GM19193 (cell line): ENCODE data around the gene CCL25.

Source experiments
- POLR2A ChIP-seq: IDR thresholded peaks from 4 replicates; pipeline ENCODE4 v1.6.1; 2011; ENCODE audit not compliant: insufficient read depth, insufficient read length; ENCODE audit errors: extremely low read depth

CCL25 gene

DNA sequence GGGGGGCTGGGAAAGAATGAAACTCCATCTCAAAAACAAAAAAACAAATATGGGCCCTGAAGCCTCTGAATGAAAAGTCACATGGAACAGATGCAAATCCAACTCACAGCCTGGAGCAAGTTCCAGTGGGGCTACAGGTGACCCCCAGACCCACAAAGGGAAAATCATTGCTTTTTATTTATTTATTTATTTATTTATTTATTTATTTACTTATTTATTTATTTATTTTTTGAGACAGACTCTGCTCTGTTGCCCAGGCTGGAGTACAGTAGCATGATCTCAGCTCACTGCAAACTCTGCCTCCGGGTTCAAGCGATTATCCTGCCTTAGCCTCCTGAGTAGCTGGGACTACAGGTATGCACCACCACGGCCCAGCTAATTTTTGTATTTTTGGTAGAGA is 13.3 kb upstream of the CCL25 start:
- TF ChIP-seq POLR2A, result no peak

DNA sequence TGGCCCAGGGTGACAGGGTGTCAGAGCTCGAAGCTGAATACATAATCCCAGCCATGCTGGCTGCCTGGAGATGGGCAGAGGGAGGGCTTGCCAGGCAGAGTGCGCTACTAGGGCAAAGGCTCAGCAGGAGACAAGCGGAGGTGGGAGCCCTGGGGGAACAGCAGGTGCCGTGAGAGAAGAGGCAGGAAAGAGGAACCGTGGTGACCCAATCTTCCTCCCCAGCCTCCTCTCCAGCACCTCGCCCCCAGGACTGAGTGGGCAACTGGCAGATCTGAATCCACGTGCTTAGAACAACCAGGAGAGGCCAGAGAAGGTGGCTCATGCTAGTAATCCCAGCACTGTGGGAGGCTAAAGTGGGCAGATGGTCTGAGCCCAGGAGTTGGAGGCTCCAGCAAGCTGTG is 11.0 kb upstream of the CCL25 start:
- no peak for TF ChIP-seq POLR2A

DNA sequence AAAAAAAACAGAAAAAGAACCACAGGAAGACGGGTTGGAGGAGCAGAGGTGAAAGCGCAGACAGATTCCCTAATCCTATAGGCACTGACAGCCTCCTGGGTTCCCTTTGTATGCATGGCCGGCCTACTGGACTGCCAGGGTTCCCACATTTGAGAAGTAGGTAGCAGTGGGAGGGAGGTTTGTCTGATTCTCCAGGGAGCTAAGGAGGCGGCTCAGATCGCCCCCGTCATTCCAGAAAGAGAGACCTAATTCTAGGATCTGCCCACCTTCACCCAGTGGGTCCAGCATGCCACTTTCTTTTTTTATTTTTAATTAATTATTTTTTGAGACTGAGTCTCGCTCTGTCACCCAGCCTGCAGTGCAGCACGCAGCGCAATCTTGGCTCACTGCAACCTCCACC is 9.7 kb upstream of the CCL25 start:
- no peak for TF ChIP-seq POLR2A

DNA sequence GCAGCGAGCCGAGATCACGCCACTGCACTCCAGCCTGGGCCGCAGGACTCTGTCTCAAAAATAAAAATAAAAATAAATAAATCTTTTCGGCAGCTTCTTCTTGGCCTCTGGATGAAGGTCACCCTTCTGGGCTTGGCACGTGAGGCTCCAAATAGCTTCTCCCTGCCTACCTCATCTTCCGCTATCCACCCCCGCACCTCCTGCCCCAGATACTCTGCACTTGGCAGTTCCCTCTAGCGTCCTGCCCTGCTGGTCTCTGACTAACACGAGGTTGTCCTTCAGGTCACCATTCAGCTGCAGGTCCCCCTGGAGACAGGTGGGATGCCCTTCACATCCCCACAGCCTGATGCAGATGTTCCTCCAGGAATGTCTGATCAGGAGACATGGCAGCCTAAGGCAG is 8.5 kb upstream of the CCL25 start:
- TF ChIP-seq POLR2A, result no peak

DNA sequence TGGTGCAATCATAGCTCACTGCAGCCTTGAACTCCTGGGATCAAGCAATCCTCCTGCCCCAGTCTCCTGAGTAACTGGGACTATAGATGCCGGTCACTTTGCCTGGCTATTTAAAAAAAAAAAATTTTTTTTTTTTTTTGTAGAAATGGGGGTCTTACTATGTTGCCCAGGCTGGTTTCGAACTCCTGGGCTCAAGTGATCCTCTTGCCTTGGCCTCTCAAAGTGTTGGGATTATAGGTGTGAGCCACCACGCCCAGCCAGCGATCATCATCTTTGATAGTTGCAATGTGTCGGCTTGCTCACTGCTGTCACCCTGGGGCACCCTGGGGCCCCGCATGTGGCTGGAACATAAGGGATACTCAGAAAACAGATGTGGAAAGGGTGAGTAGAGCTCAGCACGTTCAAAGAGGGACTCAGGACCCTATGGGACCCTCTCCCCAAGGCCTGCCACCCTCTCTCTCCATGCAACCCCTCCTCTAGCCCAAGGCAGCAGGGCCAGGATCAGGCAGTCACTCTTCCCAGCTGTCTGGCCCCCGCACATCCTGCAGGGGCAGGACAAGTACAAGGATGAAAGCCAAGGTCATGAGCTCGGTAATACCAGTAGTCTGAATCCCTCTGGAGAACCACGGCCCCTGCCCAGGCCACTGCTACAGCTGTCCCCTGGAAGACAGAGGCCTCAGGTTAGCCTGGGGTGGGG is 6.5 kb upstream of the CCL25 start:
- TF ChIP-seq POLR2A, result no peak

DNA sequence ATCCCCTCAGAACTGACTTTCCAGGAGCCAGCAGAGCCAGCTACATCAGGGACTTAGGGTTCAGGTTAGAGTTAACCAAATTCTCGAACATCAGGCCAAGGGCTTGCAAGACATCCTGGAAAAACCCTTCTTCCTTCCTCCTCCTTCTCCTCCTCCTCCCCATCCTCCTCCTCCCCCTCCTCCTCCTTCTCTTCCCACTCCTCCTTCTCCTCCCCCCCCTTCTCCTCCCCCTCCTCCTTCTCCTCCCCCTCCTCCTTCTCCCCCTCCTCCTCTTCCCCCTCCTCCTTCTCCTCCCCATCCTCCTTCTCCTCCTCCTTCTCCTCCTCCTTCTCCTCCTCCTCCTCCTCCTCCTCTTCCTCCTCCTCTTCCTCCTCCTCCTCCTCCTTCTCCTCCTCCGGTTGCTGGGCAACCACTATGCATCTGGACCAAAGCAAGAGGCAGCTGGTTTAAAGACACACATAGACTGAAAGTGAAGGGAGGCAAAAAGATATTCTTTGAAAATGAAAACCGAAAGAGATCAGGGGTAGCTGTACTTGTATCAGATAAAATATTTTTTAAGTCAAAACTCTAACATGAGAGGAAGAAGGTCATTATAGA is 5.9 kb upstream of the CCL25 start:
- TF ChIP-seq POLR2A, result no peak

DNA sequence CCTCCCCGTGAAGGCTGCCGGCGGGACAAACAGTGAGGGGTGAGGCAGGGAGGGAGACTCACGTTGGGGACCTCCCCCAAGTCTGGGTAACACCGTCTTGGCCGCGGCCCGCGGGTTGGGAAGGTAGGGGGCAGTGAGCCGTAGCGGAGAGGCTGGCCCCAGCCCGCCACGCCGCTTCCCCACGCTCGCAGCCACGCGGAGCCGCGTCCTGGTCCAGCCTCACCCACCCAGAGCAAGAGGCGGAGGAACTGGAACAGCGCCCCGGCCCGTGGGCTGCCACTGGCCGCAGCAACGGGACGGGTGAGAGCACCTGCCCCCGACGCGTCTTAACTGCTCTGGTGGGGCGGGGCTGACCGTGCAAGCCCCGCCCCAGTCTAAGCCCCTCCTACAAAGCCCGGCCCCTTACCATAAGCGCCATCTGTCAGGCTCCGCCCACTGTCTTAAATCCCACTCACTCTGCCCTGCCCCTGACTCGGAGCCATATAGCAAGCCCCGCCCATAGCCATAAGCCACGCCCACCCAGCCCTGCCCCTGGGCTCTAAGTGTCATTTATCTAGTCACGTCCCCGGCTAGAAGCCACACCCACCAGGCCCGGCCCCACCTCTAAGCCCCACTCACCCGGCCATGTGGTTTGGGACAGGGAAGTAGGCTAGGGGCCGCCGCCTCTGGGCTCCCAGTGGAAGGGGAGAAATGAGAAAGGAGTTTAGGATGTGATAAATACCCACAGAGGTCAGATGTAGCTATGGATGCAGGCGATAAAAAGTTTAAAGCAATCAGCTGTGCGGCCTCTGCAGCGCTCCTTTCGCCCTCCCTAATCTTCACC is 2.1 kb upstream of the CCL25 start:
- peak; percentile 62 for TF ChIP-seq POLR2A

DNA sequence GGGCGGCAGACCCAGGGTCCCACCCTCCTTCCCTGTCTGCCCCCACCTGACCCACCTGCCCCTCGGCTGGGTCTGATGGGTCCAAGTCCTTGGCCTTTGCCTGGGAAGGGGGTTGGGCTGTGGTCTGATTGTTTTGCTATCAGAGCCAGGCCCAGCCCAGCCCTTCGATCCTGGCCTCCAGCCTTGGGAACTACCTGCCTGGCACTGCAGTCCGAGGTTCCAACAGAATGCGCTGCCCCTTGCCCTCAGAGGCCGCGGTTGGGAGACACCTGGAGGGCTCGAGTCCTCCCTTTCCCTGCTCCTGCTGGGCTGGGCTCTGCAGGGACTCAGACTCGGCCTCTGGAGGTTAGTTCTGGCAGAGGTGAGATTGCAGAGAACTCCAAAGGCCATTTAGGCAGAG is 1.6 kb downstream of the CCL25 start:
- no peak for TF ChIP-seq POLR2A

DNA sequence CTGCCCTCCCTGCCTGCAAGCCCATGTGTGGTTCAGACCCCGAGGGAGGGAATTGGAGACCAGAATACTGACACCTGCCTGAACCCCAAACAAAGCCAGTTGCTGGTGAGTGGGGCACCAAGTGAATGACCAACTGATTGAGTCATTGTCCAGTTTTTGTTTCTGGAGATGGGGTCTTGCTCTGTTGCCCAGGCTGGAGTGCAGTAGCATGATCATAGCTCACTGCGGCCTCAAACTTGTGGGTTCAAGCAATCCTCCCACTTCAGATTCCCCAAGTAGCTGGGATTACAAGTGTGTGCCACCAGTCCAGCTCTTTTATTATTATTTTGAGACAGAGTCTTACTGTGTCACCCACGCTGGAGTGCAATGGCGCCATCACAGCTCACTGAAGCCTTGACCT is 4.0 kb downstream of the CCL25 start:
- no peak for TF ChIP-seq POLR2A

DNA sequence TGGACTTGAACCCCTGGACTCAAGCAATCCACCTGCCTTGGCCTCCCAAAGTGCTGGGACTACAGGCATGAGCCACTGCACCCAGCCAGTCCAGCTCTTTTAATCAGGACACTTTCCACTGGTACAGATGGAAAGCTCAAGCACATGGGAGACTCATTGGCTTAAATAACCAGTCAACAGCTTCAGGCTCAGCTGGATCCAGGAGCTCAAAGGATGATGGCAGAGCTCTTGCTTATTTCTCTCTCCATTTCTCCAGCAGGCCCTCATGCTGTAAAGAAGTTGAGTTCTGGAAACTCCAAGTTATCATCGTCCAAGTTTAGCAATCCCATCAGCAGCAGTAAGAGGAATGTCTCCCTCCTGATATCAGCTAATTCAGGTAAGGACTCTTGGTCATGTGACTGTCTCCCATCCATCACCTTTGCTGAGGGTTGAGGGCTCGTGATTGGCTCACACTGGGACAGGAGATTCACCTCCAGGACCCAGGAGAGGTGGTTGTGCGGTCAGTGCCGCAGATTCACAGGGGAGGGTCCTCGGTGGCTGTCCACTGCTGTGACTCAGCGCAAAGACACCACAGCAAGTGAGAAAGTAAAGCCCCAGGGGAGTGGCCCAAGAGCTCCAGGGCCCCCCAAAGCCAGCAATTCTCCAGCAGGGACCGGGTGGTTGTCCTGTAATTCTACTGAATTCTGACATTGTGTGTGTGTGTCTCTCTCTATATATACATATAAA is 5.1 kb downstream of the CCL25 start:
- TF ChIP-seq POLR2A, result no peak

DNA sequence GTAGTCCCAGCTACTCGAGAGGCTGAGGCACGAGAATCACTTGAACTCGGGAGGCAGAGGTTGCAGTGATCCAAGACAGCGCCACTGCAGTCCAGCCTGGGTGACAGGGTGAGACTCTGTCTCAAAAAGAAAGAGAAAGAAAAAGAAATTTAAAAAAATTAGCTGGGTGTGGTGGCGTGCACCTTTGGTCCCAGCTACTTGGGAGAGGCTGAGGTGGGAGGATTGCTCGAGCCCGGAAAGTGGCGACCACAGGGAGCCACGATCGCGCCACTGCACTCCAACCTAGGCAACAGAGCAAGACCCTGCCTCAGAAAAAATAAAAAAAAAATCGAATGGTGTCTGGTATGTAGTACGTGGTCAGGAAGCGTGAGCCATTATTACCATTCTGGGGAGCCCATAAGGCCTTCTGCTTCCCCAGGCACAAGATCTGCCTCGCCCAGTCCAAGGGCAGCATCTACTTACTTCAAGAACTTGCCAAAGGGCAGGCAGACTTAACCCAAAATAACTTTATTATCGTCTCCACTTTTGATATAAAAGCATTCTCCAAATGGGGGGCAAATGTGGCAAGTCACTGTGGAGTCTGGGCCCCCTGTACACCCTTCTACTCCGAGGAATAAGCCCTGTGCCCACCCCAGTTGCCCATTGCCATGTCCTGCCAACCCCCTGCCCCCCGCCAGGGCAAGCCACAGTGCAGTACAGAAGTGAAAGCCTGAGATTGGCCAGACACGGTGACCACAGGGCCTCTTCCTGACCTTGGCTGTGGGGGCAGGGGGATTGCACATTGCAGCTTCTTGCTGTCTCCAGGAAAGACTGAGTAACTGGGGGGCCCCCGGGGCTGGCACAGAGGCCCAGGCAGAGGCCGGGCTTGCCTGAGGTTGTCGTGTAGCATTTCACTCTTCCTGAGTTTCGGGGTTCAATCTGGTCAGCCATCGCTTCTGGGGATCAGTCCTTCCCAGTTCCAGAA is 12.6 kb downstream of the CCL25 start:
- TF ChIP-seq POLR2A, result no peak

DNA sequence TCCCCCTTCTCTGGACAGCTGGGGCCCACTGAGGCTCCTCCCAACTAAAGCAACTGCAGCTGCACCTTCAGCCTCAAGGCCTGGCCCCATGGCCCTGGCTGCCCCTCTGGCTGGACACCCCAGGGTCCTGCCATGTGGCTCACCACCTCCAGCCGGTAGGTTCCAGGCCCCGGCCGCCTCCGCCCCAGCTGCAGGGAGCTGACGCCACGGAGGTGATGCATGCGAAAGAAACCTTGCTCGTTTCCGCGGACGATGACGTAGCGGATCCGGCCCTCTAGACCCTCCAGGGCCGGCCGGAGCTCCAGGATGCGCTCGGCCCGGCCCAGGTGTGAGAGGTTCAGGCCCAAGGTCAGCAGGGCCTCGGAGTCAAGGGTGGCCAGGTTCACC is 13.3 kb downstream of the CCL25 start:
- TF ChIP-seq POLR2A, result no peak

DNA sequence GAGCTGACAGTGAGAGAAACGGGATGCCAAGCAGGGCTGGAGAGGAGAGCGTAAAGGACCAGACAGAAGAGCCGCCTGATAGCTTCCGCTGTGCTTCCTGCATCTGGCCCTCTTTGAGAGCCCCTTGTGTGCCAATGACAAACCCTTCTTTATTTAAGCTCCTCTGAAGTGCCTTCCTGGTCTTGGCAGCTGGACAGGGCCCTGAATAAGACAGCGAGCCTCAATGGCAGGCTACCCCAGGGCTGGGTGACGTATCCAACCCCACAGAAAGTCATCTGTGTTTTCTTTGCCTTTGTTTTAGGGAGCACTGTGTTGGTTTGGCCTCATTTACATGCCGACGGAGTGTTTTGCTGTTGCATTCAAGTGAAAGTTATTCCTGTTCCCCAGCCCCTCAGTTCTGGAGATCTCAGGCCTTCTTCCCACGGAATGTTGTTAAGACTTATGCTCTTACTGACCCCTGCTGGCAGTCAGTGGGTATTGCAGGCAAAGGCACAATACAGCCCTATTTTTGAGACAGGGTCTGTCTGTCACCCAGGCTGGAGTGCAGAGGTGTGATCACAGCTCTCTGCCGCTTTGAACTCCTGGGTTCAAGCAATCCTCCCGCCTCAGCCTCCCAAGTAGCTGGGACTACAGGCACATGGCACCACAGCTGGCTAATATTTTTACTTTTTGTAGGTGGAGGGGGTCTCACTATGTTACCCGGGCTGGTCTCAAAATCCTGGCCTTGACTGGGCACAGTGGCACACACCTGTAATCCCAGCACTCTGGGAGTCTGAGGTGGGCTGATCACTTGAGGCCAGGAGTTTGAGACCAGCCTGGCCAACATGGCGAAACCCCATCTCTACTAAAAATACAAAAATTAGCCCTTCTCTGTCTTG is 16.8 kb downstream of the CCL25 start:
- no peak for TF ChIP-seq POLR2A
